GM19463 (cell line): ENCODE data around the gene ALPG.
"Not testable (repeated sequence)": the region's sequence is repeated elsewhere in the genome, so short reads cannot be mapped to it uniquely, and the experiment has no call there.

Experiments used
- ATAC-seq: cut with Tn5 transposase; IDR thresholded peaks from one replicate; pipeline ENCODE4 v1.9.1; 2021; ENCODE audit warnings: mild to moderate bottlenecking, moderate library complexity; ENCODE audit not compliant: unreplicated experiment

The ALPG gene

DNA sequence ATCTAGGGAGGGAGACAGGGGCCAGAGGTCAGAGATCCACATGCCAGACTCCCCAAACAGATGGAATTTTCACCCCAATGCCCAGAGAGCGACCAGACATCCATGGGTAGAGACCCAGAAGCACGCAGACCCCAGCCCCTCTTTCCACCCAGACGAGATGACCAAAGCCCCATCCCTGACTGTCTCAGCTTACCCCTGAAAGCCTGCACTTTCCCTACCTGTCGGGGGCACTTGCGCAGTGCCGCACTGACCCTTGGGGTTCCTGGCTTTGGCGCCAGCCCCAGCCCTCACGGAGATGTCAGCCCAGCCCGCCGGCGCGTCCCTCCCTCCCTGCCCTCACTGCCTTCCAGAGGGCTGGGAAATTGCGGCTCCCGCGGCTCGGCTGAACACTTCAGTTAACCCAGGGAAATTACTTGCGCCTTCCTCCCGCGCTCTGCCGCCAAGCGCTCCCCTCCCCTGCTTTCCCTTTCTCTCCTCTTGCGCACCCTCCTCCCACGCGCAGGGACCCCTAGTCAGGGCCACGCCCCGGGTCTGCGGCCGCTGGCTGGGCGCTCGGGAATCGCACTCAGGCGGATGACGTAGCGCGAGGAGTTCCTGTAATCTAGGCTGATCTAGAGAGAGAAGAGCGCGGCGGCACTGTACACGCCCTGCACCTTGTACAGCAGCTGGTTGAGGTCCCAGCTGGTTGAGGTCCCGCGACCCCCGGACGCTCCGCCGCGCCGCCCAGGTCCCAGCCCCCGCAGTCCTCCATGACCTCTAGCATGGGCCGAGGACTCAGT lies 12.0 kb downstream of the ALPG start:
- ATAC-seq = no peak

DNA sequence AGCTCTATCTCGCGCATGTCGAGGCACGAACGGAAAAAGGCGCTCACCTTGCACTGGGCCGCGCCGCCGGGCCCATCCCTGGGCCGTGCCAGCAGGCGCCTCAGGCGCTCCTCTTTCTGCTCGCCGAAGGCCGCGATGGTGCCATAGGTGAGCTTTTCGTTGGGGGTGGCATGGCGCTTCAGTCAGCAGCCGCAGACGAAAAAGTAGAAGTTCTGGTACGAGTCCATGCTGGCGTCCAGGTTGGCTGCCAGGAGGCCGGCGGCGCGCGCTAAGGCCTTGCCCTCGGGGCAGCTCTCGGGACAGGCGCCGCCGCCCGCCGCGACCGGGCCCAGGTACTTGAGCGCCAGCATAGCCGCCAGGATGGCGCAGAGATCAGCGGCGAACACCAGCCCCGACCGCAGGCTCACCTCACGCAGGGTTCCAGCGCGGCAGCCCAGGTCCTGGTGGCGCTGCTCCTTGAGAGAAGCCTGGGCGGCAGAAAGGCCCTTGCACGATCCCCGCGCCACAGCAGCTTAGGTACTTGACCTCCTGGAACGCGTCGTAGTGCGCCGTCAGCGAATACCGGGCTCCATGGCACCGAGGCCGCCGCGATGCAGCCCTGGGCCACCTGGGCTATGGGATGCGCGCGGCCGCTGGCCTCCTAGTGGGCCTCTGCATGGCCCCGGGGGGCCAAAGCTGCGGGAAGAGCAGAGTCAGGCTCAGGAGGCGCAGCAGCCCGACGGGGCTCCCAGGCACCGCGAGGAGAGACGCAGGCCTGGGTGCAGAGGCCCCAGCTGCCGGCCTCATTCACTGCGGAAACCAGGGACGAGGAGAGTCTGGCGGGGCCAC lies 12.8 kb downstream of the ALPG start:
- no peak for ATAC-seq

DNA sequence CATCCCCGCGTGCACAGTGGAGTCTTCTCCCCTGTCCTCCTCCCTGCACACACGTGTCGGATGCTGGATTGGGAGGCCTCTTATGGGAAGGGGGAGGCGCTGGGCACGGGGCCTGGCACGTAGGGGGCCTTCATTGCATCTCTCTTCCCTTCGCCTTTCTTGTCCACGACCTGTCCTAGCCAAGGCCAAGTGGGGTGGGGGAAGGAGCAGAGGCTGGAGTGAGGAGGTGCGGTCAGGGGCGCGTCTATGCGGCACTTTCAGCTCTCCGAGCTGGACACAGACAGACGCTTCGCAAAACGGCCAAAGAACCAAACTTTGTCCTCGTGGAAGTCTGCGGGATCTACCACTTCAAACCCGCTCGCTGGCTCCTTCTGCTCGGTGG lies 13.4 kb downstream of the ALPG start:
- no peak for ATAC-seq

DNA sequence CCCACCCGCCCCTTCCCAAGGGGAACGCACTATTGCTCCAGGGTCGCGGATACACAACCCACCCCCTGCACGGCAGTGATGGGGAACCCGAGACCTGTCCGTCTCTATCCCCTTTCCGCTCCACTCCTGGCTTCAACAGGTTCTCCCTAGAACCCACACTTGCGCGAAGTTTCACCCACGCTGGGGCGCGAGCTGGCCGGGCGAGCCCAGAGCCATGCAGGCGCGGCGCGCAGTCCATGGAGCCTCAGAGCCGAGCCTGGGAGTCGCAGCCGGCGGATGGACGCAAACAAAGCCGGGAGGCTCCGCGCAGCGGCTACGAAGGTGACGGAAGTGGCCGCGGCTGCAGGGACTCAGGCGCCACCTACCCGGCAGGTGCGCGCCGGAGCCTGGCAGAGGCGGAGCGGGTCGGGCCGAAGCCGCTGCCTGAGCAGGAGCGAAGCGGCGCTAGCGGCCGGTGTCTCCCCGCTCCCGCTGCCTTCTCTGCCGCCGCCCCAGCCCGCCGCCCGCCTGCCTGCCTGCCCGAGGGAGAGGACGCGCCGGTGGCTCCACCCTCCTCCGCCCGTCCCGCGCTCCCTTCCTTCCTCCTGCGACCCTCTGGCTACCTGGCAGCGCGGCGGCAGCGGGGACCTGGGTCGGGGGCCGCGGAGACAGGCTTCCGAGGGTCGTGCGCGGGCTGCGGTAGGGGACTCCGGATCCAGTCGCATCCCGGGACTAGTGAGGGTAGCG lies 14.0 kb downstream of the ALPG start:
- no peak for ATAC-seq

DNA sequence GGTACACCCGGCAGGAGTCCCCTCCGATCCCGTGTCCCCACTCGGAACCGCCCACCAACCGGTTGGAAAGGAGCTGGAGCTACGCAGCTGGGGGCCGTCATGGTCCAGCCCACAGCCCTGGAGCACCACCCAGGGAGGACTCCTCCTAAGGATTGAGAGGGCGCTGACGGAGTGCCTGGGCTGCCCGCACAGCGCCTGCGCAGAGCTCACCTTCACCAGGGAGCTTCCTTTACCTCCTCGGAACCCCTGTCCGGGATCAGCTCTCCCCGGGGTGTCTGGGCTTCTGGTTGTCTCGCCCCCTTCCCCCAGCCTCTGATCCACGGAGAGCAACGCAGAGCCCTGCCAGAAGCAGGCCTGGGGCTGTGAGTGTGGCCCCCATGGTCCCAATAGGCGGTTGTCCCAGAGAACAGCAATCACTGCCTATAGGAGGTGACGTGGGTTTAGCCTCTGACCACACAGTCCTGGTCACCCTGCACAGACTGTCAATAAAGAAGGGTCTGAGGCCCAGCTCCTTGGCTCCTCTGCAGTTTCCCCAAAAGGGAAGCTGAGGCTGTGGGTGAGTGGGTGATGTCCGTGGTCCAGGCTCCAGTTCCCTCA lies 14.6 kb downstream of the ALPG start:
- no peak for ATAC-seq

DNA sequence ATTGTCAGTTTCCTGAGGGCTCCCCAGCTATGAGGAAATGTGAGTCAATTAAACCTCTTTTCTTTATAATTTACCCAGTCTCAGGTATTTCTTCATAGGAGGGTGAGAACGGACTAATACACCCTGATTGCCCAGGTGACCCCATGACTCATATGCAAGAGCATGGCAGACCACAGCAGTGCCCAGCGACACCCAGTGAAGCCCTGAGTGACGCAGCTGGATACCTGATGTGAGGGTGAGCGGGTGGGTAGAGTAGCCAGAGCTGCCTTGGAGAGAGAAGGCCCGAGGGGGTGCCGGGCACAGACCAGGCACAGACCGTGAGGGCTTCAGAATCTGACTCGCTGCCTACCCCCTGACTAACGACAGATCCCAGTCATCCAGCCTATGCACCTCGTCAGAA lies 15.4 kb downstream of the ALPG start:
- ATAC-seq = no peak

DNA sequence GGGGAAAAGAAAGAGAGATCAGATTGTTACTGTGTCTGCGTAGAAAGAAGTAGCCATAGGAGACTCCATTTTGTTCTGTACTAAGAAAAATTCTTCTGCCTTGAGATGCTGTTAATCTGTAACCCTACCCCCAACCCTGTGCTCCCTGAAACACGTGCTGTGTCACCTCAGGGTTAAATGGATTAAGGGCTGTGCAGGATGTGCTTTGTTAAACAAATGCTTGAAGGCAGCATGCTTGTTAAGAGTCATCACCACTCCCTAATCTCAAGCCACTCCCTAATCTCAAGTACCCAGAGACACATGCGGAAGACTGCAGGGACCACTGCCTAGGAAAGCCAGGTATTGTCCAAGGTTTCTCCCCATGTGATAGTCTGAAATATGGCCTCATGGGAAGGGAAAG lies 16.4 kb downstream of the ALPG start:
- ATAC-seq = not testable (repeated sequence)

DNA sequence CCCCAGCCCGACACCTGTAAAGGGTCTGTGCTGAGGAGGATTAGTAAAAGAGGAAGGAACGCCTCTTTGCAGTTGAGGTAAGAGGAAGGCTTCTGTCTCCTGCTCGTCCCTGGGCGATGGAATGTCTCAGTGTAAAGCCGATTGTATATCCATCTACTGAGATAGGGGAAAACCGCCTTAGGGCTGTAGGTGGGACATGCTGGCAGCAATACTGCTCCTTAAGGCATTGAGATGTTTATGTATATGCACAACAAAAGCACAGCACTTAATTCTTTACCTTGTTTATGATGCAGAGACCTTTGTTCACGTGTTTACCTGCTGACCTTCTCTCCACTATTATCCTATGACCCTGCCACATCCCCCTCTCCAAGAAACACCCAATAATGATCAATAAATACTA lies 16.8 kb downstream of the ALPG start:
- ATAC-seq = not testable (repeated sequence)

DNA sequence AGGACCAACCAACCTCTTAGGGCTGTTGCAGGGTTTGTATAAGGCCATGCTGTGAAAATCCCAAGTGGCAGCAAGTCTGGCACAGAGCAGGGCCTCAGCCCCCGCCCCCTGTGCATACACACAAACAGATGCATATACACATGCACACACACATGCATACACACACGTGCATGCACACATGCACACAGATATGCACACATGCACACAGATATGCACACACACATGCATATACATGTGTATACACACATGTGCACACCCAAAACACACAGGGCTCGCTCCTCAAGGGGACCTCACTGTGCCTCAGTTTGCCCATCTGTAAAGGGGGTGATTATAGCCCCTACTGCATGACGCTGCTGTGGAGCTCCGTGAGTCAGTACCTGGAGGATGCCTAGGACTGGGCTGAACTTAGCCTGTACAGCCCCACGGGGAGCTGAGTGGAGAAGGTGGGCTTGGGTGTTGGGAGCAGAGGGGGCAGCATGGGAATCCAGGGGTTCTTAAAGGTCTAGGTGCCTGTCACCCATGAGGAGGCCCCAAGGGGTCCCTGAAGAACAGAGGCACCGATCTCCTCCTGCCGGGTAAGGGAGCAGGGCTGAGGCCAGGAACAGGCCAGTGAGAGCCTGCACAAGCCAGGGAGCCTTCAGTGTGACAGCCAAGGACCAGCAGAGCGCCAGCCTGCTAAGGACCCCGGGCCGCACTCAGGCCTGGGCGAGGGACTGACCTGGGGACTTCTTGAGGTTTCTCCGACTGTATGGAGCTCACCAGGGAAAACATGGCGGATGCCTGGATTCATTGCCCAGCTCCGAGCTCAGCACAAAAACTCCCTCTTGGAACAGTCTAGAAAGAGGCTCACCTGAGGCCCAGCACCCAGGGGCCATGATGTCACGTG lies 25.3 kb downstream of the ALPG start:
- no peak for ATAC-seq

DNA sequence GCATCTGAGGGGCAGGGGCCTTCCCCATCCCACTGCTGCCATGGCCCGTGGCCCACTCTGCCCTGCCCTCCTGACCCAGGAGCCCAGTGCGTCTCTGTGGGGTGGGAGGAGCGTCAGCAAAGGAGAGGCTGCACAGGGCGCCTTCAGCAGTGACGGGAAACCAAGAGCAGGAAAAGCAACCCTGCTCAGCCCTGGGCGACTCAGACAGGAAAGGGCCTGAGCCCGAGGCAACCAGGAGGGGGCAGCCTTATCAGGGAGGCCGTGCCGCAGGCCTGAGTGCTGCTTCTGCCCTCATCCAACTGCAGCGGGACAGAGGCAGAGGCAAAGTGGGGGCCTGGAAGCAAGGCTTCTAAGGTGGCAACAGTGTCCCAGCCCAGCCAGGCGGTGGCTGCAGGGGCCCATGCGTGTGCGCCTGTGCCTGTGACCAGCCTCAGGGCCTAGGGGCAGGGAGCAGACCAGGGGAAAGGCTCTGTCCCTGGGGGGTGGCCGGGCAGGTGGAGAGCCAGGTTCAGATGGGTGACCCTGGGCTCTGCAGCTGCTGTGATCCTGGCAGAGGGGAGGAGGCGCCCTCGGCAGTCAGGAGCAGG lies 26.0 kb downstream of the ALPG start:
- no peak for ATAC-seq

DNA sequence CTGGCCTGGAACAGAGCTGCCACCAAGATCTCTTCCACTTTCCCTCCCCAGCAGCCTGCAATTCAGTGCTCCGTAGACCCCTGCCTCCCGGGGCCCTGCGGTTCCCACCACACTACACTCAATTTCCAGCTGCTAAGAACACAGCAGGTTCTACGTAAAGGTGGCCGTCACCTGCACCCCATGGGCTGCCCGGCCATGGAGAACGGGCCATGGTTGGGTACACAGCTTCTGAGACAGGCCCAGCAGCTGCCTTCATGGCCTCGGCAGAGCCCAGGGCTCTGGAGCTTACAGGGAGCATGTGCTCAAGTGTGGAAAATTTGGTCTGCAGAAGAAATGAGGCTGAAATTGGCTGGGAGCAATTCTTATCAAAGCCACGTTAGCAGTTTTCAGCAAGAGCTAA lies 27.0 kb downstream of the ALPG start:
- ATAC-seq = not testable (repeated sequence)

DNA sequence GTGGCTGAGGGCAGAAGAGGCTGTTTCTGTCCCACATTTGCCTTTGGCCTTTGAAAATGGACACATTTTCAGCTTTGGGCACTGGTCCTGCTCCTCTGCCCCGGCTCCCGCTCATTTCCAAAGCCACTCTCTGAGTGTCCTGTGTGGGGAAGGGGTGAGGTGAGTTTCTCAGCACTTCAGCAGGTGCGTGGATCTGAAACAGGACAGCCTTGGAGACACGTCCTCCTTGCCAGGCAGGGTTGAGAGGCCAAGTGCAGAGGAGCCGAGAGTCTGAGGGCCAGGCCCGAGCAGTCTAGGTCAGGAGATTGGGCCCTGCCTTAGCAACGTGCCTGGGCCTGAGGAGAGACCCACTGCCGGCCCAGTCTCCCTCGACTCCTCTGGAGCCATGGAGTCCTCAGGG lies 27.4 kb downstream of the ALPG start:
- ATAC-seq = no peak

DNA sequence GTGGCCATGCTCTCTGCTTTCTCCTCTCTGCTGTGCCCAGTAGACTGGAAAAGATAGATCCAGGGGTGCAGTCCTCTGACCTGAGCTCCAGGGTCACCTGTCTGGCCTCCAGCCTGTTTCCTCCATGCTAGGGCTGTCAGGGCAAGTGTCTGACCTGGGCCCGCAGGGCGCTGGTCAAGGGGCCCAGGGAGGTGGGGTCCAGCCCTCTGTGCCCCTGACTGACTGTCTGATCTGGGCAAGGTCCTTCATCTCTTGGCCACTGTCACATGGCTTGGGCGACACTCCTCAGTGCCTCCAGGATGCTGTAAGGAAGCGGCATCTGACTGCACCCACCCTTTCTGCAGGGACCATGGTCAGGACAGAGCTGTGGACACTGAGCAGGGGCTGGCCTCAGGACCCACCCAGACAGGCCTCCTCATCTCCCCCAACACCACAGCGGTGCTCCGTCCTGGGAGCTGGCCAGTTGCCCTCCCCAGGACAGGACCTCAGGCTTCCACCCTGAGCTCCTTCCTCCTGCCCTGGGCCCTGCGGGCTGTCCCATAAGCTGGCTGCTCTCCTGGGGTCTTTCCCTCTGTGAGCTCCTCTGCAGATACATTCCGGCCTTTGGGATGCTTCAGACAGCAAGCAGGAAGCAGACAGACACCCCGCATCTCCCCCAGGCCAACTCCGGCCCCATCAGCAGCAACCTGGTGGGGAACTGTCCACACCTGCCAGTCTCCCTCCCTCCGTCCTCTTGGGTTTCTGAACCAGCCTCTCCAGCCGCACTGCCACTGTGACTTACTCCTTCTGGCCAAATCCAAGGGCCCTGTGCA lies 28.1 kb downstream of the ALPG start:
- ATAC-seq = no peak

DNA sequence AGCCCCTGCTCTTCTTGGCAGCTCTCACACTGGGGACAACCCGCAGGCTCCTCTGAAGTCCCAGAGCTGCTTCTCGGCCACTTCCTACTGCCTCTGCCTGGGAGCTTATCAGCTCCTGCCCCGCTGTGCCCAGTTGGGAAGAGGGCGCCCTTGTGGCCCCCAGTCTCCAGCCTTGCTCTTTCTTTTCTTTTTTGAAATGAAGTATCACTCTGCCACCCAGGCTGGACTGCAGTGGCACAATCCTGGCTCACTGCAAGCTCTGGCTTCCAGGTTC lies 28.7 kb downstream of the ALPG start:
- ATAC-seq = no peak

DNA sequence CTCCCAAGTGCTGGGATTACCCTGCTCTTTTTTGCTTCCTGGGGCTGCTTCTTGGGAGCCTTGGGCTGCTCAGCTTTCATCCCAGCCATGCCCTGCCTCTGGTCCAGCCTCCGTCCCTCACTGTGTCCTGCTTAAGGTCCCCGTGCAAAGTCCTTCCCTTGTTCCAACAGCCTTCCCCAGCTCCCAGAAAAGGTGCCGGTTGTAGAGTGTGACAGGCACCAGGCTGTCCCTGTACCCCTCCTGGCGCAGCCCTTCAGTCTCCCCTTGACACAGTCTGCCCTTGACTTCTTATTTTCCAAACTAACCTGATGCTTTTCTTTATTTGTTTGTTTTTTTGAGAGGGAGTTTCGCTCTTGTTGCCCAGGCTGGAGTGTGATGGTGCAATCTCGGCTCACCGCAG lies 29.2 kb downstream of the ALPG start:
- no peak for ATAC-seq

DNA sequence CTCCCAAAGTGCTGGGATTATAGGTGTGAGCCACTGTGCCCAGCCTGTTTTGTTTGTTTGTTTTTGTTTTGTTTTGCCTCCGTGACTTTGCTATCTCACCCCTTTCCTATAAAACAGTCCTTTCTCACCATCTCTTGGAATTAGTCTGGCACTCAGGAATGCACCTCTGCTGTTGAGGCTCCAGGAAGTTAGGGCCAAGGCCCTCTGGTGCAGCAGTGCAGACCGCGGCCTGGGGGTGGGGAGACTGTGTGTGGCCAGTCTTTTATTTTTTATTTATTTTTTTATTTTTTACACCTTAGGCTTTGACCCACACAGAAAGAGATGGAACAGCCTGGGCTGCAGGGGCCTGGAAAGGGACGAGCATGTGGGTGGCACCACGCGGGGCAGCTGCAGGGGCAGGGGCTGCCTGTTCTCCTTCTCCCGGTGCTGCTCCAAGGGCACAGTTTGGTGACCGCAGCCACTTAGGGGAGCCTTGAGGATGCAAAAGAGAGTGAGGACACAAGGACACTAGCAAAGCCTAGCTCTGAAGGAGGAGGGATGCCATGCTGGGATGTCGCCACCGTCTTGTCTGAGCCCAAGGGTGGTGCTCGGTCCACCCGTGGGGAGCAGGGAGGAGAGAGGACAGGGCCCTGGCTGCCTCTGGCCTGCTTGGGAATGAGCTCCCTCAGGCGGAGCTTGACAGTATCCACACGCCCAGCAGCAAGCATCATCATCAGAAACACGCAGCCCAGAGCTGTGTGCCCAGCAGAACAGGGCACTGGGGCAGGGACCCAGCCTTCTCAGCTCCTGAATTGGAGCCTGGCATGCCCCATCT lies 29.9 kb downstream of the ALPG start:
- no peak for ATAC-seq

DNA sequence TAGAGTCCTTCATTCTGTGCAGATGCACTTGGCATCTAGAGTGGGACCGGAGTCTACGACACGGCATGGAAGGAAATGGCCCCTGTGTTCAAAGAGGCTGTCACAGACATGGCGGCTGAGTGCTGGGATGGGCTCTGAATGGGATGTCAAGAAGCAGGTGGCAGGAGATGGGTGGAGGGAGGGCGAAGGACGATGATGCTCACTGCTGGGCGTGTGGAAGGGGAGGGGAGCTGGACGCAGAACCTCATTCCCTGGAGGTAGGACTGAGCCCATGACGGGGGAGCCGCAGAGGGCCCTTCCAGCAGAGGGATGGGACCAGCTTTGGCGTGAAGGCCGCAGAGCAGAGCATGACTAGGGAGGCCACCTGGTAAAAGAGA lies 30.5 kb downstream of the ALPG start:
- no peak for ATAC-seq

DNA sequence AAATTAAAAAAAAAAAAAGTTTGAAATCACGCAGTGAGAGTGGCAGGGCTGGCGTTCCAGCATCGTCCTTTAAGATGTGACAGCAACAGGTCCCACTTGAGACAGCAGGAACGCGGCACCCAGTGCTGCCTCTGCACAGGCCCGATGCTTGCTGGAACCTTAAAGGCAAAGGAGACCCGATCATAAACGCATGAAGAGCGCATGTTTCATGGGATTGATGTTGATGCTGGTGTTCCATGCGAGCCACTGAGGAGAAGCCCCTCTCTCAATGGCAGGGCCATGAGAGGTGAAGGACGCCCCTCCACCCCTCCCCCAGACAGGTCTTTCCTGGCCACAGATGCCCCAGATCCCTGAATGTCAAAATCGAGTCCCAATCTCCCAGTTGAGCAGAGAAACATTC lies 31.4 kb downstream of the ALPG start:
- ATAC-seq = no peak
